Measurements from ENCODE around the gene PKNOX2.

GRCh38 chr11:125123194-125123946 lies 41.2 kb upstream of the PKNOX2 start:
- TF ChIP-seq, protein P1, sequence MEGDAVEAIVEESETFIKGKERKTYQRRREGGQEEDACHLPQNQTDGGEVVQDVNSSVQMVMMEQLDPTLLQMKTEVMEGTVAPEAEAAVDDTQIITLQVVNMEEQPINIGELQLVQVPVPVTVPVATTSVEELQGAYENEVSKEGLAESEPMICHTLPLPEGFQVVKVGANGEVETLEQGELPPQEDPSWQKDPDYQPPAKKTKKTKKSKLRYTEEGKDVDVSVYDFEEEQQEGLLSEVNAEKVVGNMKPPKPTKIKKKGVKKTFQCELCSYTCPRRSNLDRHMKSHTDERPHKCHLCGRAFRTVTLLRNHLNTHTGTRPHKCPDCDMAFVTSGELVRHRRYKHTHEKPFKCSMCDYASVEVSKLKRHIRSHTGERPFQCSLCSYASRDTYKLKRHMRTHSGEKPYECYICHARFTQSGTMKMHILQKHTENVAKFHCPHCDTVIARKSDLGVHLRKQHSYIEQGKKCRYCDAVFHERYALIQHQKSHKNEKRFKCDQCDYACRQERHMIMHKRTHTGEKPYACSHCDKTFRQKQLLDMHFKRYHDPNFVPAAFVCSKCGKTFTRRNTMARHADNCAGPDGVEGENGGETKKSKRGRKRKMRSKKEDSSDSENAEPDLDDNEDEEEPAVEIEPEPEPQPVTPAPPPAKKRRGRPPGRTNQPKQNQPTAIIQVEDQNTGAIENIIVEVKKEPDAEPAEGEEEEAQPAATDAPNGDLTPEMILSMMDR (IDR thresholded peaks at IDR 0.05) = no peak
- TF ChIP-seq MAX (CRISPR knock-in tag; IDR thresholded peaks at IDR 0.05) (no peak), TEAD1 (CRISPR knock-in tag; IDR thresholded peaks at IDR 0.05) (no peak)

Measured in WTC11 (cell line).